GM11168 (cell line): ENCODE measurements around the gene KIF5B.
"Not testable (repeated sequence)": the region's sequence is repeated elsewhere in the genome, so short reads cannot be mapped to it uniquely, and the experiment has no call there.

Source experiments
- in situ Hi-C: fragments of 300-500 bp; cut with MboI; formaldehyde crosslinking; loops from one replicate; pipeline ENCODE4 v1.12.0; 2022; ENCODE audit warnings: low sequenced_read_pairs; ENCODE audit not compliant: unreplicated experiment

KIF5B gene

DNA sequence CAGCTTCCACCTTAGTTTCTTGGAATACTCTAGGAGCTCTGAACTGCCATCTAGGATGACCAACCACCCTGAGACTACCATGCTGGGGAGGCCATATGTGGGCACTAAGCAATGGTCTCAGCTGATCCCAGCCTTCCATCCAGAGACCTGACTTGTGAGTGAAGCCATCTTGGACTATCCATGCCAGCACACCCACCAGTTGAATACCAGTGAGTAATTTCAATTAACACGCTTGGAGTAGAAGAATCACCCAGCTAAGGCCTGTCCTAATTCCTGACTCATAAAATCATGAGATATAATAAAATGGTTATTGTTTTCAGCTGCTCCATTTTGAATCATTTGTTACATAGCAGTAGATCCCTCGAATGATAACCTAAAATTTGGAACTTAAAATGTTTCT lies 5.2 kb upstream of the KIF5B start:
- in situ Hi-C loops = no loop called here

DNA sequence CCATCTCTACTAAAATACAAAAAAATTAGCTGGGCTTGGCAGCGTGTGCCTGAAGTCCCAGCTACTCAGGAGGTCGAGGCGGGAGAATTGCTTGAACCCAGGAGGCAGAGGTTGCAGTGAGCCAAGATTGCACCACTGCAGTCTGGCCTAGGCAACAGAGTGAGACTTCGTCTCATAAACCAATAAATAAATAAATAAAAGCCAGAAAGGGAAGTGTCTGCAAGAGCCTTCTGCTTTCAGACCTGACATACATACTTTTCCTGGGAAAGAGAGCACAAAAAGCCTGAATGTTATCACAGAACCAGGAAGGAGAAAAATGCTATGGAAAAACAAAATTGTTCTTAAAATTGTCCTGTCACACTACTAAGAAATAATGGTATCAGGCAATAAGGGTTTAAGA lies 4.1 kb upstream of the KIF5B start:
- in situ Hi-C loops = no loop called here

DNA sequence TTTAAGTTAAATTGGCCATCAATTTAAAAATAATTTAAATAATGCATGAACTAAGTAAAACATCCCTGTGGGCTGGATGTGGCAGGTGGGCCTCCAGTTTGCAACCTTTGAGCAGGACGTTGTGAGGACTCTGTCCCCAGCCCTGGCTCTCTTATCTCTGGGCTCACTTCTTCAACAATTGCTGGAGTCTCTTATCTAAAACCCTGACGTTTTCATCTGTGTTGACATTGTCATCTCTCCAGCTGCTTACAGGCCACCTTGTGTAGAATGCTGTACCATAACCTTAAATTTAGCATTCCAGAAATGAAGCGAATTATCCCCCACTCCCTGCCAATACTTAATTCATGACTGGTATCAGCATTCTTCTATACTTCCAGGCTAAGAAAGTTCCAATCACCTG lies 3.2 kb upstream of the KIF5B start:
- in situ Hi-C loops = no loop called here

DNA sequence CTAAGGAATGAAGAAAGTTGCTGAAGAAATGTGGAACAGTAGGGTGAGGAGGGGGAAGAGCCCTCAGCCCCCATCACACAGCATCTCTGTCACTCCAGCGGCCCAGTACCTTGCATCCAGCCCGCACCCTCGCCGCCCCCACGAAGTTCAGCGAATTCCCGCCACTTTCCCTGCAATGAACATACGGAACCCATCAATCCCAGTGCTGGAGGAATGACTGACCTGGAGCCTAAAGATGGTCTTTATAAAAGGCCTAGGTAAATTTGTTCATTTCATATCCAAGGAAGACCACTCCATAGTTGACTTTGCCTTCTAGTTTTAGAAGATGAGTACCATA lies 779 bp upstream of the KIF5B start:
- in situ Hi-C loops = no loop called here

DNA sequence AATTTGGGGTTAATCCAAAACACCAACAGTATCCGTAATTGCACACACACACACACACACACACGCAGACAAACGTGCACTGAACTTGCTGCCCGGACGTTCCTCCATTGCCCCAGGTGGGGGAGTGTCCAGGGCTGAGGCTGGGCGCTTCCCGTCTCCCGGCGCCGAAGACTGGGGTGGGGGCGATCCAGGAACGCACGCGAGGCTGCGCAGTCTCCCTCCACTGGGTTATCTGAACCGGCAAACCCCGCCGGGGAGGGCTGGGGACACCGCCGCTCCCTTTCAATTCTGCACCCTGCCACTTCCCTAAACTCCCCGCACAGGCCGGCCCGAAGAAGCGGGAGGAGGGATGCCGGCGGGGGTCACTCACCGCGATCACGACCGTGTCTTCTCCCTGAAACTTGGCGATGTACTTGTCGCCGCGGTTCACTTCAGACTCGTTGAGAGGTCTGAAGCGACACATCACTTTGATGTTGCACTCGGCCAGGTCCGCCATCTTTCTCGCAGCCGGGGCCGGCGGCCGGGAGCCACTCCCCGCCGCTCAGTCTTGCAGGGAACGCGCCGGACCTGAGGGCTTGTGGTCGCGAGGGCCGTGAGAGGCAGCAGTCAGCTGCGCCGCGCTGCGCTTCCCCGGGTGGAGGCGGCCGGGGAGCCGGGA lies 618 bp downstream of the KIF5B start:
- in situ Hi-C loops = no loop called here

DNA sequence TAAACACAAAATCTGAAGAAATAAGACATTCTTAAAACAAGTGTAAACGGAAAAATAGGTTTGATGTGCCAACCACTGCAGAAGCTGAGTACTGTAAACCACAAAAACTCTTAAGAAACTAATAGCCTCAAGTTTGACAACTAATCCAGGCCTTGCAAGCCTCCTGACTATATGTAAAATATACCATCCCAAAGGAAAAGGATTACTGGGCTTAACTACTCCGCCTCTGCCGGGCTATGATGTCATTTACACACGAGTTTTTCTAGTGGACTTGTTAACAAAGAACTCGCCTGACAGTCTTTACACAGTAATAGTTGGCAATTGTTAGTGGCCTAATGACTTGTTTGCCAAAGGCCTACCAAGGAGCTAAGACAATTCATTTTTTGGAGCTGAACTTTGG lies 2.1 kb downstream of the KIF5B start:
- in situ Hi-C loops = no loop called here

DNA sequence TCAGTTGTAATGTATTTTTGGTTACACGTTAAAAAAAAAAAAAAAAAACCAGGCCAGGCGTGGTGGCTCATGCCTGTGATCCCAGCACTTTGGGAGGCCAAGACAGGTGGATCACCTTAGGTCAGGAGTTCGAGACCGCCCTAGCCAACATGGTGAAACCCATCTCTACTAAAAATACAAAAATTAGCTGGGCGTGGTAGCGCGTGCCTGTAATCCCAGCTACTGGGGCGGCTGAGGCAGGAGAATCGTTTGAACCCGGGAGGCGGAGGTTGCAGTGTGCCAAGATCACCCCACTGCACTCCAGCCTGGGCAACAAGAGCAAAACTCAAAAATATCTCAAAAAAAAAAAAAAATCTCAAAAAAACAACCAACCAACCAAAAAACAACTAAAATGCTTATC lies 2.8 kb downstream of the KIF5B start:
- in situ Hi-C loops = not testable (repeated sequence)

DNA sequence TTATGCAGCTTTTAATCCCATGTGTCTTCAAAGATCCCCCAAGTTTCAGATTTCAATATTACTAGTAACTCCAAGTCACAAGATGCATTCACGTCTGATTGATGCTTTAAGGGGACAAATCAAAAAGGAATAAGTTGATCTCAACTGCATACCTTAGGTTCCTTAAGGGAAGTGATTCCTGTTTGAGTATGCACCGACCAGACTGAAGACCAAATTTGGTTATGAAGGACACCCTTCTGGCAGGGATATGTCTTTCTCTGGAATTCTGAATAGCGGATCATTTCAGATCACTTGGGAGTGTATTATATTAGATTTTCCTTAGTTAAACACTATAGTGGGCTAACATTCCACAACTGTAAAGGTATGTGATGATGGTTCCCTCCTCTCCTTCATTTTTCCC lies 4.3 kb downstream of the KIF5B start:
- in situ Hi-C loops = no loop called here

DNA sequence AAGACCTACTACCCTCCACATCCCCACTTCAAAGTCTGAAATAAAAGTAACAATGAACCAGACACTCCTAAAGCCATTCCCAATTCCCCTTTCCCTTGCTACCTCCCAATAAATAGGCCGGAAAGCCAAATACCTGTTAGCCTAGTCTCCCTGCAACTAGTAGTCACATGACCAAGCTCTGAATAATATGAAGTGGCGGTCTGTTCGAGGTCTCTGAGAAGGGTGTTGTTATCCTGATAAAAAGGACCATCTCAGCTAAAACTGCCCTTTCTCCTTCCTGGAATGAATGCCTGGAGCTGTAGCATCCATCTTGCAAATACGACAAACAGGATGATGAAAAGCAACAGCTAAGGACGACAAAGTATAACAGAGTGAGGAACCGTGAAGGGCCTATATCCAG lies 6.0 kb downstream of the KIF5B start:
- in situ Hi-C loops = no loop called here

DNA sequence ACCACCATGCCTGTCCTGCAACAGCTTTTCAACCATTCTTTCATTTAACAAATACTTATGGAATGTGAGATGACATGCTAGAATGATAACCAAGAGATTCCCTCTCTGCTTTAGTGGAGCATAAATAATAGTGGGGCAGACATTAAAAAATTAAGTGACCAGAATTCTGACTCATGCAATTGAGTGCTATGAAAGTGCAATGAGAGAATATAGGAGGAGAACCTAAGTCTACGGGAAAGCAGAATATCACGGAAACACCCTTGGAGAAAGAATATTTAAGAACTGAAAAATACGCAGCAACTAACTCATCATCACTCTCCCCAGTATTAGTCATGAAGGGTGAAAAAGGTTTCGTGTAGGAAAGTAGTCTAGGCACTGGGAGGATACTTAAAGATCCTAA lies 7.1 kb downstream of the KIF5B start:
- in situ Hi-C loops = no loop called here

DNA sequence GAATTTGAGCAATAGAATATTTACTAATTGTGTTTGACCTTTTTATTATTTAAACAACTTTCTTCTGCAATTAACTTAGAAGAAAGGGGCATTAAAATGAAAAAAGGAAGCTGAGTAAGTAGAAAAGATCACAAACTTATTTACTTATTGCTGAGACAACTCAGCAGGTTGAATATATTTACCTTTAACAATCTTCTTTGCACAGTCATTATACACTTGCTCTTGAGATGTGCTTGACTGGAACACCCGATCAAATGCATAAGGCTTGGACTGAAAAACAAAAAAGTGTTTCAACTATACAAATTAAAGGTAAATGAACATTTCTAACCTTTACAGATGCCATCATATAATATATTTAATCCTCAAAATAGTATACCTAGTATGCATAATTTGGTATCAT lies 7.9 kb downstream of the KIF5B start:
- in situ Hi-C loops = no loop called here

DNA sequence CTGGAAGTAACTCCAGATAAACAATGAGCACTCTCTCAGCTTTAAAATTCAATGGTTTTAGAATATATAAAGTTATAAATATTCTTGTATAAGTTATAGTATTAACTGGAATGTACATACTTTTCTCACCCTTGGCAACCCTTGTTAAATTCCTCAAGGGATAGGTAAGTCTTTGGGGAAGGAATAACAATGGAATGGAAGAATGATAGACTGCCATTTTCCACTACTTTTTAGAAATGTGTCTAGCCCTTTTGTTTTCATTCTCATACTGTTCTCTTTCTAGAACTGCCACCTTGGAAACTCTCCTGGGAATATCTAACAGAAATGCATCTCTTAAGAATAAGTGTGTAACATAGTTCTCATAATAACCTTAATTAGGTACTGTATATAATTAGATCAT lies 8.3 kb downstream of the KIF5B start:
- in situ Hi-C loops = no loop called here

DNA sequence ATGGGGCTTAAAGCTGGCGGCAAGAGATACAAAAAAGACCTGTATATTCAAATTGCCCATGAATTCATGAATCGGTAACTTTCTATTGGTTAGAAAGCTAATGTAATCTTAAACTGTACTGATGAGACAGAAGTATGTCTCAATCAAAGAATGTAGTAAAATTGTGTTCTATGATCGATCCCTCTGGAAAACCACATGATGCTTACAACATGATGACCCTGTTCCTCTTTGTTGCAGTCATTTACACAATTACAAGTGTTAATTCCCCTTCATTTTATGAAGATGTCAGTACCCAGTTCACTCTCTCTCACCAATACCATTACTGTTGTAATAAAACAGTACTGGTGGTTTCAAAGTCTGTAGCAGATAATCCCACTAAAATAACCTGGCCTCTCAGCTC lies 10.1 kb downstream of the KIF5B start:
- in situ Hi-C loops = no loop called here

DNA sequence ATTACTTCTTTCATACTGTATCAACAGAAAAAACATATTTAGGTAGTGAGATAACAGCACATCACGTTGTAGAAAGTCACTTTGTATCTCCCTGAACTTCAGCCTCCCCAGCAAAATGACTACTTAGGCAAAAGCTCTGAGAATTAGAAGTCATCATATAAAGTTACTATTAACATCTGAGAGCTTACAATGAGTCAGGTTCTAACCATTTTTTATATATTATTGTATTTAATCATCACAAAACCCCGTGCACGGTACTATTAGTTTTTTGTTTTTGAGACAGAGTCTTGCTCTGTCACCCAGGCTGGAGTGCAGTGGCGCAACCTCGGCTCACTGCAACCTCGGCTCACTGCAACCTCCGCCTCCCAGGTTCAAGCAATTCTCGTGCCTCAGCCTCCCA lies 13.5 kb downstream of the KIF5B start:
- in situ Hi-C loops = not testable (repeated sequence)

DNA sequence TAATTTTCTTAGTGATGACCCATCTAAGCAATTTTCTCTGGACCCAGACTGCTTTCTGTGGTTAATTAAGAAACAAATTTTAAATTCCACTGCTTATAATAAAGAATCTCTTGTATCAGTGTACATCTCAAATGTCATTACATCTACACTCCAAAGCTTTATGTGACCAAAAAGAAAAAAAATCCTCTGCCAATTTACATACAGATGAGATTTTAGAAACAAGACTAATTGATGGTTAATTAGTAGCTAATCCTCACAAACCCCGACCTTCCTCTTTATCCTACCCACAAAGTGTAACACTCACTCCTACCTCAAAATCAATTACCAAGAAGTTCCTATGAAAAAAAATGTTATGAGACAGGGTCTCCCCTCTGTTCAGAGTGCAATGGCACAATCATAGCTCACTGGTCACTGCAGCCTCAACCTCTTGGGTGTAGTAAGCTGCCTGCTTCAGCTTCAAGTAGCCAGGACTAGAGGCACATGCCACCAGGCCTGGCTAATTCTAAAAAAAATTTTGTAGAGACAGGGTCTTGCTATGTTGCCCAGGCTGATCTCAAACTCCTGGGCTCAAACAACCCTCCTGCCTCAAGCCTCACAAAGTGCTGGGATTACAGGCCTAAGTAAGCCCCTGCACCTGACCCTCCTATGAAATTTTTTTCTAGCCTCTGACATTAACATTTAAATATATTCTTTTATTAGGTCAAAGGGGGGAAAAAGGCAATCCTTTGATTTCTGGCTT lies 14.8 kb downstream of the KIF5B start:
- in situ Hi-C loops = no loop called here

DNA sequence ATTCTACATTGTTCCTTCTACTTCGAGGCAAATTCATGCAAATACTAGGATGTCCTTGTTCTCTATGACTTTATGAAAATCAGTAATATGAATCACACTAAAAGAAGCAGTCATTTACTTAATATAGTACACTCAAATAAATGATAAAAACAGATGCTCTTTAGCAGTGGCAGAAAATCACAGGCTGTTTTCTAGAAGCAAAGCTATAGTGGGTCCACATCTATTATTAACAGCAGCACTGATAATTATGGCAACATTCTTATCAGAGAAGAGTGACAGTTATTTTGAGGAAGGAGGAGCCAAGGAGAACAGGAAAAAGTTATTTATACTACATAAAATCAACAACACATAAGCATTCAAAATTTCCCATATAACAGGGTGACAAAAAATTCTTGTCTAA lies 16.5 kb downstream of the KIF5B start:
- in situ Hi-C loops = no loop called here

DNA sequence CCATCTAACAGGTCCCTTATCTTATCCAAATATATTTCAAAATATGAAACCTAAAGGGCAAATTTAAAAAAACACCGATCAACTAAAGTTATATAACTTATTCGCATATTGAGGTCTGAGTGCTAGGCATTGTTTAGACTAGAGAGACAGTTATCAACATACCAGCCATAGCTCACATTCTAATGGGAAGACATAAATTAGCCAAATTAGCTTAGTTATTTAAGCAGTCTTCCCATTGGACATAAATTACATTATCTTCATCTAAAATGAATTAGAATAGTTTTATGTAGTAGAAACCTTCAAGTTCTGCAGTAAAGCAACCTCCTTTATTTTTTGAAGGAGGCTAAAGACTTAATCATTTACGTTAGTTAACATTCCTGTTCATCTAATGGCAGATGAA lies 17.4 kb downstream of the KIF5B start:
- in situ Hi-C loops = no loop called here

DNA sequence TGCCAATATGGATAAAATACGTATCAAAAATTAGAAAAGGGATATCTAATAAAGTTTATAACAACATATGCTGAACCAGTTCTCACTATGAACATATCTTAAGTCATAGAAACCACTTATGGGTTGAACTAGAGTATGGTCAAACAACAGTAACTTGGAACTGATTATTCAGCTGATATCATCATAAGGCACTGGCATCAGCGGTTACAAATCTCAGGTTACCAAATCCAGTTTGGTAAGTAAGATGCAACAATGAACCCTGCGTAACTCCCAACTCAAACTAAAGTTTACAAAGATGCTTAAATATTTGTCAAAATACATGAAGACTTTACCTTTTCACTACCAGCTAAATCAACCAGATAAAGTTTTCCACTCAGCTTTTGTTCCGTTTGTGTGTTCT lies 19.3 kb downstream of the KIF5B start:
- in situ Hi-C loops = no loop called here

DNA sequence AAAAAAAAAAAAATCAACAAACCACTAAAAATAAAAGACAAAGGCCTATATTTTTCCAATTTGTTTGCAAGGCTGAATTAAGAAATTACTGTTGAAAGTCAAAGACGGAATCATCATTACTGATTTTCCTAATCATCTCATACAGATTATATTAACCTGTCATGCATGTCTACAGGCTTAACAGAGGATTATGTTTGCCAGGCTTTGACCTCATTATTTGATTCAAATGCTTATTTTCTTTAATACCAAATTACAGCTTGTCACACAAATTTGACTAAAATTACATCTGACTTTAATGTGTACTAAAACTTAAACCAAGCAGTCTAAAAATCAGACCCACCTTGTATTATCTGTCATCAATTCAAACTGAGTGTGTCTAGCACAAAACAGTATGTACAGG lies 21.2 kb downstream of the KIF5B start:
- in situ Hi-C loops = no loop called here

DNA sequence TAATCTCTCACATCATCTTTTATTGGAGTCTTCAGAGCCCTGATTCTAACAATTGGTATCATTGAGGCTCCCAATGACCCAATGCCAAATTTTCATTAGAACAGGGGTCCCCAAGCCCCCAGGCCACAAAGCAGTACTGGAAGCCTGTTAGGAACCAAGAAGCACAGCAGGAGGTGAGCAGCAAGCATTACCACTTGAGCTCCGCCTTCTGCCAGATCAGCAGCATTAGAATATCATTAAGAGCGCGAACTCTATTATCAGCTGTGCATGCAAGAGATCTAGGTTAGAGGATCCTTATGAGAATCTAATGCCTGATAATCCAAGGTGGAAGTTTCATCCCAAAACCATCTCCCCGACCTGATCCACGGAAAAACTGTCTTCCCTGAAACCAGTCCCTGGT lies 23.1 kb downstream of the KIF5B start:
- in situ Hi-C loops = no loop called here

DNA sequence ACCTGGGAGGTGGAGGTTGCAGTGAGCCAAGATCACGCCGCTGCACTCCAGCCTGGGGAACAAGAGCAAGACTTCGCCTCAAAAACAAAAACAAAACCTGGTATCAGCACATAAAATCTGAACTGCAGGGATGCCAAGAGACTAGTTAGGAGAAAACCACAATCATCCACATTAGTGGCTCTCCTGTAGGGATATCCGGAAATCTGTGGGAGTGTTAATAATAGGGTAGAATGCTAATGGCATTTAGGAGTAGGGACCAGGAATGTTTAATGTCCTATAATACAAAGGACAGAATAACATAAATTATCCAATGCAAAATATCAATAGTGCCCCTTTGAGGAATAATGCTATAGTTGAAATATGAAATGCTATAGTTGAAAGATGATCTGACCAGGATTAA lies 24.3 kb downstream of the KIF5B start:
- in situ Hi-C loops = no loop called here

DNA sequence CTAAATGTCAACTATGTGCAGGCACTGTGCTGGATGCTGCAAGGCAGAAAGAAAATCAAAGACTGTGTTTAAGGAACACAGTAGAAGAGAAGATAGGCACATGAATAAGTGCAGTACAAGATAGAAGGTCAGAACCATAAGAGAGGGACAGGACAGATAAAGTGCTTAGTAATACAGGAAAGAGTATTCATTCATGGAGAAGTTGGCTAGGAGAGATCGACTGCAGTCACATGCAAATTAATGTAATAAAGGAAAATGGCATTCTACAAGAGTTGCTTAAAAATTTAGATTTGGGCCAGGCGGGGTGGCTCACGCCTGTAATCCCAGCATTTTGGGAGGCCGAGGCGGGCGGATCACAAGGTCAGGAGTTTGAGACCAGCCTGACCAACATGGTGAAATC lies 24.8 kb downstream of the KIF5B start:
- in situ Hi-C loops = no loop called here
